PFSK-1 (cell line): Measurements from ENCODE around the gene MFSD12.

Experiments
- FOXP2 ChIP-seq: optimal IDR thresholded peaks from 2 replicates; pipeline ENCODE3; 2011; ENCODE audit warnings: borderline replicate concordance, control low read depth, inconsistent platforms; ENCODE audit not compliant: insufficient read depth; ENCODE audit errors: extremely low read length, extremely low read depth
- POLR2AphosphoS5 ChIP-seq: IDR thresholded peaks from 2 replicates; pipeline ENCODE4 v1.6.1; 2012; ENCODE audit warnings: low read depth, mild to moderate bottlenecking, control low read depth, low read length, moderate library complexity
- SIN3A ChIP-seq: IDR thresholded peaks from 2 replicates; pipeline ENCODE4 v1.6.1; 2012; ENCODE audit warnings: mild to moderate bottlenecking, low read length, moderate library complexity, borderline replicate concordance; ENCODE audit not compliant: insufficient read depth
- TAF1 ChIP-seq: IDR thresholded peaks from 2 replicates; pipeline ENCODE4 v1.6.1; 2012; ENCODE audit warnings: low read length, control low read depth, borderline replicate concordance; ENCODE audit not compliant: insufficient read depth
- TF ChIP-seq, protein P1 (sequence below), 2 experiments: IDR thresholded peaks; 2 replicates each; pipeline versions ENCODE4 v1.6.1 to v1.8.0; 2011 to 2012; ENCODE audit warnings: low read depth in 2 of 2, low read length in 2 of 2, control low read depth in 1 of 2, inconsistent platforms in 1 of 2, mild to moderate bottlenecking in 1 of 2, moderate library complexity in 1 of 2; ENCODE audit not compliant: insufficient read depth in 1 of 2

DNA sequence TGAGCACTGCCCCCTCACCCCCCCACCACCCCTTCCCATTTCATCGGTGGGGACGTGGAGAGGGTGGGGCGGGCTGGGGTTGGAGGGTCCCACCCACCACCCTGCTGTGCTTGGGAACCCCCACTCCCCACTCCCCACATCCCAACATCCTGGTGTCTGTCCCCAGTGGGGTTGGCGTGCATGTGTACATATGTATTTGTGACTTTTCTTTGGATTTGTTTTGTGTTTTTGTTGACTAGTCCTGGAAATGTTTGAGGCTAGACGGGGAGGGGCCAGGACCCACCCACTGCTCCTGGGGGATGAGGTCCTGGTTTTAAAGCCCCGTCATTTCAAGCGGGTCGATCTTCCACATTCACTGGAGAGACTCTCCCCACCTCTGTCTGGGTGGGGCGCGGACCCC, 21.4 kb downstream of the MFSD12 start:
- TF ChIP-seq SIN3A, result no peak
- TF ChIP-seq, protein P1, sequence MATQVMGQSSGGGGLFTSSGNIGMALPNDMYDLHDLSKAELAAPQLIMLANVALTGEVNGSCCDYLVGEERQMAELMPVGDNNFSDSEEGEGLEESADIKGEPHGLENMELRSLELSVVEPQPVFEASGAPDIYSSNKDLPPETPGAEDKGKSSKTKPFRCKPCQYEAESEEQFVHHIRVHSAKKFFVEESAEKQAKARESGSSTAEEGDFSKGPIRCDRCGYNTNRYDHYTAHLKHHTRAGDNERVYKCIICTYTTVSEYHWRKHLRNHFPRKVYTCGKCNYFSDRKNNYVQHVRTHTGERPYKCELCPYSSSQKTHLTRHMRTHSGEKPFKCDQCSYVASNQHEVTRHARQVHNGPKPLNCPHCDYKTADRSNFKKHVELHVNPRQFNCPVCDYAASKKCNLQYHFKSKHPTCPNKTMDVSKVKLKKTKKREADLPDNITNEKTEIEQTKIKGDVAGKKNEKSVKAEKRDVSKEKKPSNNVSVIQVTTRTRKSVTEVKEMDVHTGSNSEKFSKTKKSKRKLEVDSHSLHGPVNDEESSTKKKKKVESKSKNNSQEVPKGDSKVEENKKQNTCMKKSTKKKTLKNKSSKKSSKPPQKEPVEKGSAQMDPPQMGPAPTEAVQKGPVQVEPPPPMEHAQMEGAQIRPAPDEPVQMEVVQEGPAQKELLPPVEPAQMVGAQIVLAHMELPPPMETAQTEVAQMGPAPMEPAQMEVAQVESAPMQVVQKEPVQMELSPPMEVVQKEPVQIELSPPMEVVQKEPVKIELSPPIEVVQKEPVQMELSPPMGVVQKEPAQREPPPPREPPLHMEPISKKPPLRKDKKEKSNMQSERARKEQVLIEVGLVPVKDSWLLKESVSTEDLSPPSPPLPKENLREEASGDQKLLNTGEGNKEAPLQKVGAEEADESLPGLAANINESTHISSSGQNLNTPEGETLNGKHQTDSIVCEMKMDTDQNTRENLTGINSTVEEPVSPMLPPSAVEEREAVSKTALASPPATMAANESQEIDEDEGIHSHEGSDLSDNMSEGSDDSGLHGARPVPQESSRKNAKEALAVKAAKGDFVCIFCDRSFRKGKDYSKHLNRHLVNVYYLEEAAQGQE (IDR thresholded peaks at IDR 0.05; ENCODE audit: insufficient read depth in 1 of 2, low read depth in 2 of 2, low read length in 2 of 2), result no peak
- TF ChIP-seq POLR2AphosphoS5, result no peak
- no peak for TF ChIP-seq TAF1
- no peak for TF ChIP-seq FOXP2
